GM12864 (cell line): ENCODE results near the gene BRD2.

Source experiments
- DNase-seq: peaks from one replicate; pipeline ENCODE4 v3.0.0-alpha.2; 2011; ENCODE audit warnings: low read depth
- H3K4me3 ChIP-seq: 2 replicates; pipeline ENCODE4 v1.5.1; 2011; ENCODE audit warnings: mild to moderate bottlenecking, low read depth, low read length, control low read depth
- CTCF ChIP-seq: IDR thresholded peaks from 2 replicates; pipeline ENCODE4 v1.5.1; 2011; ENCODE audit warnings: low read depth, mild to moderate bottlenecking, moderate library complexity, low read length, control low read depth, inconsistent platforms; ENCODE audit errors: missing control alignments

BRD2 gene

GRCh38 chr6:32950010-32950409, 18.4 kb upstream of the BRD2 start:
- no peak for DNase-seq
- no peak for TF ChIP-seq CTCF
- peak overlapping the region; percentile 83 for H3K4me3 ChIP-seq

- no peak for TF ChIP-seq CTCF
- DNase-seq, result no peak
- peak overlapping the region; percentile 83 for H3K4me3 ChIP-seq
Measured at GRCh38 chr6:32950449-32950848, 17.9 kb upstream of the BRD2 start.

GRCh38 chr6:32952817-32953739, 15.3 kb upstream of the BRD2 start, which contains the start of gene HLA-DMA:
Gene HLA-DMA (minus strand): TSS chr6:32953097. CDS start chr6:32953036, 61 bp downstream.
- TF ChIP-seq CTCF, result peak; percentile 85
- H3K4me3 ChIP-seq, result peak within 1 kb of the TSS; percentile 83
- peak; percentile 96 for DNase-seq

- DNase-seq, result no peak
- TF ChIP-seq CTCF, result no peak
- no peak overlapping the region for H3K4me3 ChIP-seq
Measured at GRCh38 chr6:32953775-32954174, 14.6 kb upstream of the BRD2 start.

GRCh38 chr6:32954267-32954666, 14.1 kb upstream of the BRD2 start:
- H3K4me3 ChIP-seq, result no peak overlapping the region
- TF ChIP-seq CTCF, result no peak
- no peak for DNase-seq

GRCh38 chr6:32954986-32955802, 13.2 kb upstream of the BRD2 start:
- peak; percentile 72 for TF ChIP-seq CTCF
- no peak for DNase-seq
- no peak overlapping the region for H3K4me3 ChIP-seq
